GM12878 (cell line): Measurements from ENCODE around the gene IRF9. TPM values are rescaled to one million over a fixed set of nuclear protein-coding genes. Genes with fewer than 3 reads are reported as not detected.
A peak's percentile ranks its signal among the peaks of the same experiment; 100 is the strongest.

Experiments
- ATF7 ChIP-seq: fragments of 450-650 bp; IDR thresholded peaks from 2 replicates; pipeline ENCODE4 v1.6.1; 2016; ENCODE audit warnings: low read depth, mild to moderate bottlenecking
- IKZF1 ChIP-seq: fragments of 450-650 bp; conservative IDR thresholded peaks from 2 replicates; pipeline ENCODE4 v1.6.1; 2017; ENCODE audit warnings: antibody characterized with exemption, mild to moderate bottlenecking
- MEF2B ChIP-seq: fragments of 450-650 bp; IDR thresholded peaks from 2 replicates; pipeline ENCODE4 v1.6.1; 2018; ENCODE audit warnings: mild to moderate bottlenecking, moderate library complexity; ENCODE audit not compliant: partially characterized antibody, poor library complexity, severe bottlenecking
- MYC ChIP-seq: IDR thresholded peaks from 2 replicates; pipeline ENCODE4 v1.6.1; 2011; ENCODE audit warnings: mild to moderate bottlenecking, low read length, moderate library complexity, inconsistent platforms; ENCODE audit not compliant: insufficient read depth, insufficient replicate concordance, insufficient read length, severe bottlenecking
- NBN ChIP-seq: fragments of 450-650 bp; IDR thresholded peaks from 2 replicates; pipeline ENCODE4 v1.6.1; 2016
- PAX5 ChIP-seq: IDR thresholded peaks from 2 replicates; pipeline ENCODE4 v1.6.1; 2011; ENCODE audit warnings: low read depth, low read length, borderline replicate concordance
- PML ChIP-seq: IDR thresholded peaks from 2 replicates; pipeline ENCODE4 v1.6.1; 2012; ENCODE audit warnings: low read length, inconsistent platforms
- SUZ12 ChIP-seq: fragments of 200-600 bp; sonication (generic); IDR thresholded peaks from one replicate; pipeline ENCODE4 v1.6.1; 2018; ENCODE audit warnings: antibody characterized with exemption, mild to moderate bottlenecking; ENCODE audit not compliant: unreplicated experiment
- ZSCAN29 ChIP-seq: fragments of 450-650 bp; IDR thresholded peaks from 2 replicates; pipeline ENCODE4 v1.6.1; 2017; ENCODE audit warnings: mild to moderate bottlenecking, moderate library complexity
- polyA plus RNA-seq, 11 experiments: library from polyadenylated mRNA; depleted of rRNA in 4 of 11; unstranded in 6 of 11; stranded (reverse) in 5 of 11; fragments of >200 nt; fragmentation: Nextera tagmentation in 4 of 11; fragmentation: Illumina TruSeq in 1 of 11; extraction: Ambion mirVana in 4 of 11; extraction: Trizol in 1 of 11; gene quantifications; 1 replicate in 1 of 11; 2 replicates in 10 of 11; pipeline versions ENCODE4 v1.2.1 to v1.2.3, GENCODE V29; 2011 to 2016; ENCODE audit warnings: inconsistent platforms in 2 of 11, missing spikeins in 2 of 11, low read depth in 1 of 11
- total RNA-seq, 4 experiments: library from RNA; depleted of rRNA in 3 of 4; stranded (reverse); fragments of >200 nt in 3 of 4; fragmentation: Illumina TruSeq in 1 of 4; extraction: Trizol in 1 of 4; gene quantifications; 2 replicates each; pipeline versions ENCODE4 v1.2.1 to v1.2.3, GENCODE V29; 2013 to 2021
- TF ChIP-seq, protein P1 (sequence below): fragments of 450-650 bp; formaldehyde crosslinking; IDR thresholded peaks from 2 replicates; pipeline ENCODE4 v1.4.0; 2020; ENCODE audit warnings: mild to moderate bottlenecking, moderate library complexity
- TF ChIP-seq, protein P2 (sequence below): fragments of 450-650 bp; IDR thresholded peaks from 2 replicates; pipeline ENCODE4 v1.6.1; 2018; ENCODE audit warnings: borderline replicate concordance, mild to moderate bottlenecking; ENCODE audit not compliant: partially characterized antibody
- TF ChIP-seq, protein P3 (sequence below): IDR thresholded peaks from 2 replicates; pipeline ENCODE4 v1.6.1; 2012; ENCODE audit warnings: low read depth, low read length, improper control_type of control experiment
- TF ChIP-seq, protein P4 (sequence below): fragments of 450-650 bp; IDR thresholded peaks from 2 replicates; pipeline ENCODE4 v1.6.1; 2017; ENCODE audit warnings: mild to moderate bottlenecking, moderate library complexity
- TF ChIP-seq, protein P5 (sequence below): IDR thresholded peaks from 2 replicates; pipeline ENCODE4 v1.6.1; 2012; ENCODE audit warnings: low read length, inconsistent platforms

The IRF9 gene
- total and polyA plus RNA-seq, 10 of the 15 experiments (the other 5 are each of a cell fraction or from before 2014, with no cell fraction given) = 47.6 to 234 (median 148) TPM

DNA sequence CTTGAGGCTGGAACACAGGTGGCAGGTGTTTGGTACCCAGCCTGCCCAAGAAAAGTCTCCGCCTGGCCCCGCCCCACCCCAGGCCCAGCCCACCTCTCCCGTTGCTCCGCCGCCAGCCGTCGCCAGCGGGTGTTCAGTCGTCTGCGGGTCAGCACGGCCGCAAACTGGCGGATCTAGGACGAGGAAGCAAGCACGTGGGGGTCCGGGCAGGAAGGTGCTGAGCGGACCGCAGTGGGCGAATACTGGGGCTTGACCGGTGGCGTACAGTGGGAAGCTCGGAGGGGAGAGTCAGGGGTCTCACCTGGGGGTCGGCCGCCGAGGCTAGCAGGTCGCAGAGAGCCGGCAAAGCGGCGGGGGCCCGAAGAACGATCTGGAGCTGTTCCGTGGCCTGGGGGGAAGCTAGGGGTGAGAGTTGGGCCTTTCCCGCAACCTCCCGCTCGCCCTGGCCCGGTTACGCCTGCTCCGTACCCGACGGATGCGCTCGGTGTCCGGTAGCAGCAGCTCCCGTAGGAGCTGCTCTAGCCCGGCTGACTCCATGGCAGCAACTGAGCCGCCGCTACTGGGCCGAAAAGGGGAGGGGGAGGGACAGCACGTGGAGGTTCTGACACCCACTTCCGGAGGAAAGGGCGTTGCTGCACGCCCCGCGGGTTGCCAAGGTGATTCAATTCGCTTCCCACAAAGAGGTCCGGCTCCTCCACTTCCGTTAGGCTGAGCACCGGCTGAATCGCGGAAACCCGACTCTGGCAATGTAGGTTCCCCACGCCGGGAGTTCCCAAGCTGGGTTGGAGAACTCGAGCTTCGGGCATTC, 27.4 kb downstream of the IRF9 start, which contains the start of gene IPO4 (continued):
- TF ChIP-seq, protein P1, sequence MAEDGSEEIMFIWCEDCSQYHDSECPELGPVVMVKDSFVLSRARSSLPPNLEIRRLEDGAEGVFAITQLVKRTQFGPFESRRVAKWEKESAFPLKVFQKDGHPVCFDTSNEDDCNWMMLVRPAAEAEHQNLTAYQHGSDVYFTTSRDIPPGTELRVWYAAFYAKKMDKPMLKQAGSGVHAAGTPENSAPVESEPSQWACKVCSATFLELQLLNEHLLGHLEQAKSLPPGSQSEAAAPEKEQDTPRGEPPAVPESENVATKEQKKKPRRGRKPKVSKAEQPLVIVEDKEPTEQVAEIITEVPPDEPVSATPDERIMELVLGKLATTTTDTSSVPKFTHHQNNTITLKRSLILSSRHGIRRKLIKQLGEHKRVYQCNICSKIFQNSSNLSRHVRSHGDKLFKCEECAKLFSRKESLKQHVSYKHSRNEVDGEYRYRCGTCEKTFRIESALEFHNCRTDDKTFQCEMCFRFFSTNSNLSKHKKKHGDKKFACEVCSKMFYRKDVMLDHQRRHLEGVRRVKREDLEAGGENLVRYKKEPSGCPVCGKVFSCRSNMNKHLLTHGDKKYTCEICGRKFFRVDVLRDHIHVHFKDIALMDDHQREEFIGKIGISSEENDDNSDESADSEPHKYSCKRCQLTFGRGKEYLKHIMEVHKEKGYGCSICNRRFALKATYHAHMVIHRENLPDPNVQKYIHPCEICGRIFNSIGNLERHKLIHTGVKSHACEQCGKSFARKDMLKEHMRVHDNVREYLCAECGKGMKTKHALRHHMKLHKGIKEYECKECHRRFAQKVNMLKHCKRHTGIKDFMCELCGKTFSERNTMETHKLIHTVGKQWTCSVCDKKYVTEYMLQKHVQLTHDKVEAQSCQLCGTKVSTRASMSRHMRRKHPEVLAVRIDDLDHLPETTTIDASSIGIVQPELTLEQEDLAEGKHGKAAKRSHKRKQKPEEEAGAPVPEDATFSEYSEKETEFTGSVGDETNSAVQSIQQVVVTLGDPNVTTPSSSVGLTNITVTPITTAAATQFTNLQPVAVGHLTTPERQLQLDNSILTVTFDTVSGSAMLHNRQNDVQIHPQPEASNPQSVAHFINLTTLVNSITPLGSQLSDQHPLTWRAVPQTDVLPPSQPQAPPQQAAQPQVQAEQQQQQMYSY (CRISPR knock-in tag) = no peak
- peak; percentile 91 for TF ChIP-seq NBN
- peak; percentile 83; the same call in 1 of the 2 replicates for TF ChIP-seq PAX5
- TF ChIP-seq, protein P2, sequence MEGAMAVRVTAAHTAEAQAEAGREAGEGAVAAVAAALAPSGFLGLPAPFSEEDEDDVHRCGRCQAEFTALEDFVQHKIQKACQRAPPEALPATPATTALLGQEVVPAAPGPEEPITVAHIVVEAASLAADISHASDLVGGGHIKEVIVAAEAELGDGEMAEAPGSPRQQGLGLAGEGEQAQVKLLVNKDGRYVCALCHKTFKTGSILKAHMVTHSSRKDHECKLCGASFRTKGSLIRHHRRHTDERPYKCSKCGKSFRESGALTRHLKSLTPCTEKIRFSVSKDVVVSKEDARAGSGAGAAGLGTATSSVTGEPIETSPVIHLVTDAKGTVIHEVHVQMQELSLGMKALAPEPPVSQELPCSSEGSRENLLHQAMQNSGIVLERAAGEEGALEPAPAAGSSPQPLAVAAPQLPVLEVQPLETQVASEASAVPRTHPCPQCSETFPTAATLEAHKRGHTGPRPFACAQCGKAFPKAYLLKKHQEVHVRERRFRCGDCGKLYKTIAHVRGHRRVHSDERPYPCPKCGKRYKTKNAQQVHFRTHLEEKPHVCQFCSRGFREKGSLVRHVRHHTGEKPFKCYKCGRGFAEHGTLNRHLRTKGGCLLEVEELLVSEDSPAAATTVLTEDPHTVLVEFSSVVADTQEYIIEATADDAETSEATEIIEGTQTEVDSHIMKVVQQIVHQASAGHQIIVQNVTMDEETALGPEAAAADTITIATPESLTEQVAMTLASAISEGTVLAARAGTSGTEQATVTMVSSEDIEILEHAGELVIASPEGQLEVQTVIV = peak; percentile 75
- TF ChIP-seq SUZ12 = no peak
- TF ChIP-seq PML = peak; percentile 82; the same call in 1 of the 2 replicates
- peak; percentile 88 for TF ChIP-seq MYC
- TF ChIP-seq, protein P3, sequence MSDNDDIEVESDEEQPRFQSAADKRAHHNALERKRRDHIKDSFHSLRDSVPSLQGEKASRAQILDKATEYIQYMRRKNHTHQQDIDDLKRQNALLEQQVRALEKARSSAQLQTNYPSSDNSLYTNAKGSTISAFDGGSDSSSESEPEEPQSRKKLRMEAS = peak; percentile 100
- TF ChIP-seq ZSCAN29 = peak; percentile 81; the same call in 1 of the 2 replicates
- TF ChIP-seq MEF2B = peak; percentile 53
- TF ChIP-seq, protein P4, sequence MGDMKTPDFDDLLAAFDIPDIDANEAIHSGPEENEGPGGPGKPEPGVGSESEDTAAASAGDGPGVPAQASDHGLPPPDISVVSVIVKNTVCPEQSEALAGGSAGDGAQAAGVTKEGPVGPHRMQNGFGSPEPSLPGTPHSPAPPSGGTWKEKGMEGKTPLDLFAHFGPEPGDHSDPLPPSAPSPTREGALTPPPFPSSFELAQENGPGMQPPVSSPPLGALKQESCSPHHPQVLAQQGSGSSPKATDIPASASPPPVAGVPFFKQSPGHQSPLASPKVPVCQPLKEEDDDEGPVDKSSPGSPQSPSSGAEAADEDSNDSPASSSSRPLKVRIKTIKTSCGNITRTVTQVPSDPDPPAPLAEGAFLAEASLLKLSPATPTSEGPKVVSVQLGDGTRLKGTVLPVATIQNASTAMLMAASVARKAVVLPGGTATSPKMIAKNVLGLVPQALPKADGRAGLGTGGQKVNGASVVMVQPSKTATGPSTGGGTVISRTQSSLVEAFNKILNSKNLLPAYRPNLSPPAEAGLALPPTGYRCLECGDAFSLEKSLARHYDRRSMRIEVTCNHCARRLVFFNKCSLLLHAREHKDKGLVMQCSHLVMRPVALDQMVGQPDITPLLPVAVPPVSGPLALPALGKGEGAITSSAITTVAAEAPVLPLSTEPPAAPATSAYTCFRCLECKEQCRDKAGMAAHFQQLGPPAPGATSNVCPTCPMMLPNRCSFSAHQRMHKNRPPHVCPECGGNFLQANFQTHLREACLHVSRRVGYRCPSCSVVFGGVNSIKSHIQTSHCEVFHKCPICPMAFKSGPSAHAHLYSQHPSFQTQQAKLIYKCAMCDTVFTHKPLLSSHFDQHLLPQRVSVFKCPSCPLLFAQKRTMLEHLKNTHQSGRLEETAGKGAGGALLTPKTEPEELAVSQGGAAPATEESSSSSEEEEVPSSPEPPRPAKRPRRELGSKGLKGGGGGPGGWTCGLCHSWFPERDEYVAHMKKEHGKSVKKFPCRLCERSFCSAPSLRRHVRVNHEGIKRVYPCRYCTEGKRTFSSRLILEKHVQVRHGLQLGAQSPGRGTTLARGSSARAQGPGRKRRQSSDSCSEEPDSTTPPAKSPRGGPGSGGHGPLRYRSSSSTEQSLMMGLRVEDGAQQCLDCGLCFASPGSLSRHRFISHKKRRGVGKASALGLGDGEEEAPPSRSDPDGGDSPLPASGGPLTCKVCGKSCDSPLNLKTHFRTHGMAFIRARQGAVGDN = peak; percentile 59; the same call in 1 of the 2 replicates
- TF ChIP-seq, protein P5, sequence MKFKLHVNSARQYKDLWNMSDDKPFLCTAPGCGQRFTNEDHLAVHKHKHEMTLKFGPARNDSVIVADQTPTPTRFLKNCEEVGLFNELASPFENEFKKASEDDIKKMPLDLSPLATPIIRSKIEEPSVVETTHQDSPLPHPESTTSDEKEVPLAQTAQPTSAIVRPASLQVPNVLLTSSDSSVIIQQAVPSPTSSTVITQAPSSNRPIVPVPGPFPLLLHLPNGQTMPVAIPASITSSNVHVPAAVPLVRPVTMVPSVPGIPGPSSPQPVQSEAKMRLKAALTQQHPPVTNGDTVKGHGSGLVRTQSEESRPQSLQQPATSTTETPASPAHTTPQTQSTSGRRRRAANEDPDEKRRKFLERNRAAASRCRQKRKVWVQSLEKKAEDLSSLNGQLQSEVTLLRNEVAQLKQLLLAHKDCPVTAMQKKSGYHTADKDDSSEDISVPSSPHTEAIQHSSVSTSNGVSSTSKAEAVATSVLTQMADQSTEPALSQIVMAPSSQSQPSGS = peak; percentile 71; the same call in 1 of the 2 replicates
- TF ChIP-seq IKZF1 = peak; percentile 78
- peak; percentile 55; the same call in 1 of the 2 replicates for TF ChIP-seq ATF7
